Lung (tissue), 12 donors: Measurements from ENCODE around the gene ZNF467. TPM values are rescaled to one million over a fixed set of nuclear protein-coding genes. Genes with fewer than 3 reads are reported as not detected.
A peak's percentile ranks its signal among the peaks of the same experiment; 100 is the strongest.

Source experiments
- ATAC-seq: fragments of 200-7000 bp; cut with Tn5 transposase; one replicate; pipeline ENCODE4 v1.9.1; 2020; ENCODE audit warnings: moderate number of reproducible peaks; ENCODE audit not compliant: insufficient read depth, low FRiP score
- DNase-seq, 3 donors: peaks; one replicate each; pipeline ENCODE4 v3.0.0-alpha.2; 2013 to 2017
- H3K27ac ChIP-seq, 2 donors: one replicate each; pipeline ENCODE4 v1.5.1; 2013; ENCODE audit warnings: mild to moderate bottlenecking in 2 of 2, moderate library complexity in 2 of 2, control low read depth in 1 of 2, inconsistent platforms in 1 of 2, low read depth in 1 of 2, low read length in 1 of 2
- H3K27me3 ChIP-seq, 3 donors: one replicate each; pipeline ENCODE4 v1.5.1; 2013; ENCODE audit warnings: low read length in 2 of 3; ENCODE audit not compliant: control insufficient read depth in 3 of 3, insufficient read depth in 3 of 3
- H3K36me3 ChIP-seq, 4 donors: one replicate each; pipeline ENCODE4 v1.5.1; 2013; ENCODE audit warnings: low read length in 4 of 4, mild to moderate bottlenecking in 1 of 4, moderate library complexity in 1 of 4; ENCODE audit not compliant: control insufficient read depth in 4 of 4, insufficient read depth in 4 of 4
- H3K4me1 ChIP-seq, 5 donors: one replicate each; pipeline ENCODE4 v1.5.1; 2013; ENCODE audit warnings: low read length in 5 of 5, mild to moderate bottlenecking in 2 of 5, moderate library complexity in 1 of 5; ENCODE audit not compliant: control insufficient read depth in 5 of 5, insufficient read depth in 5 of 5
- H3K4me3 ChIP-seq: one replicate; pipeline ENCODE4 v1.5.1; 2013; ENCODE audit warnings: mild to moderate bottlenecking, control low read depth, moderate library complexity
- H3K9ac ChIP-seq, 2 donors: one replicate each; pipeline ENCODE4 v1.5.1; 2013; ENCODE audit warnings: low read length in 2 of 2, control low read depth in 1 of 2; ENCODE audit not compliant: insufficient read depth in 1 of 2
- H3K9me3 ChIP-seq, 4 donors: one replicate each; pipeline ENCODE4 v1.5.1; 2013; ENCODE audit warnings: low read length in 3 of 4, mild to moderate bottlenecking in 1 of 4, moderate library complexity in 1 of 4; ENCODE audit not compliant: control insufficient read depth in 4 of 4, insufficient read depth in 3 of 4
- WGBS, 2 donors: extraction: QIAGEN DNeasy Blood & Tissue Kit; methylation state at CpG; one replicate each; pipeline ENCODE4 v1.1.7; 2013; 5-methylcytosine and 5-hydroxymethylcytosine counted together
- polyA plus RNA-seq, 2 donors: library from polyadenylated mRNA; stranded (reverse); fragments of 200-250 nt; gene quantifications; one replicate each; pipeline ENCODE4 v1.2.1, GENCODE V29; 2013
- total RNA-seq, 2 donors: library from RNA; depleted of rRNA in 1 of 2; stranded (reverse); fragments of >200 nt in 1 of 2; gene quantifications; one replicate each; pipeline ENCODE4 v1.2.1, GENCODE V29; 2014 to 2021
- TF ChIP-seq, protein P1 (sequence below): IDR thresholded peaks from 2 replicates; pipeline ENCODE4 v1.5.1; 2012; ENCODE audit warnings: mild to moderate bottlenecking; ENCODE audit errors: control extremely low read depth, extremely low read depth
- donor health status: control.
- donor health status: control.
- donor health status: Bipolar disorder and iron deficiency.
- donor health status: healthy.
- donor health status: DM: yes; HTN: yes; CAD: no.

ZNF467 gene
- total and polyA plus RNA-seq, 4 donors: 9.8 to 27.2 (median 14.9) TPM

DNA sequence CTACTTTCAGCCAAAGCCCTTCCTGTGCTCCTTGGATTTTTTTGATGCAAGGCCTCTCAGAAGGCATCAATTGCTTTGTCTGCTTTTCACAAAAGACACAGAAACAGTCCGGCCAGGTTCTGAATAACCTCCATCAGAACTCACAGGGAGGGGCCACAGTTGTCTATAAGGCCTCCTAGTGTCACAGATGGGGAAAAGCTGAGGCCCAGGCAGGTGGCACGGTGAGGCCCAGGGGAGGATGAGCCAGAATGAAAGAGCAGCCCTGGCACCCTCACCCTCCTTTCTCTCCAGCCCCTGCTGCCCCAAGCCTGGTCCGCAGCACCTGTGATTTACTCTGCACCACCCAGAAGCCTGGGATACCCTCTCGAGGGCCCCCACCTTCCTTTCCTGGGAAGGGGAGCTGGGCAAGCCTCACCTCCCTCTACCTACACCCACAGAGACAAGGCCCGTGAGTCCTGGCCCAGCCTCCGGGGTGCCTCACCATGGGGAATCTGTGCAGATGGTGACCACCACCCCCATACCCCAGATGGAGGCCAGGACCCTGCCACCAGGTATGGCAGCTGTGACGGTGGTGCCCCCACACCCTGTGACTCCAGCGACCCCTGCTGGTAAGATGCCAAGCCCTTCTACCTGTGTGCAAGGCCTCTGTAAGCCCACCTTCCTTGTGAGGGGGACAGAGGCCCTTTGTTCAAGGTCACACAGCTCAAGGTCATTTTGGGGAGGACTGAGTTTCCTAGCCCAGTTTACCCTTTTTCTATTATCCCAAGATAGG, 26.2 kb upstream of the ZNF467 start:
- TF ChIP-seq, protein P1, sequence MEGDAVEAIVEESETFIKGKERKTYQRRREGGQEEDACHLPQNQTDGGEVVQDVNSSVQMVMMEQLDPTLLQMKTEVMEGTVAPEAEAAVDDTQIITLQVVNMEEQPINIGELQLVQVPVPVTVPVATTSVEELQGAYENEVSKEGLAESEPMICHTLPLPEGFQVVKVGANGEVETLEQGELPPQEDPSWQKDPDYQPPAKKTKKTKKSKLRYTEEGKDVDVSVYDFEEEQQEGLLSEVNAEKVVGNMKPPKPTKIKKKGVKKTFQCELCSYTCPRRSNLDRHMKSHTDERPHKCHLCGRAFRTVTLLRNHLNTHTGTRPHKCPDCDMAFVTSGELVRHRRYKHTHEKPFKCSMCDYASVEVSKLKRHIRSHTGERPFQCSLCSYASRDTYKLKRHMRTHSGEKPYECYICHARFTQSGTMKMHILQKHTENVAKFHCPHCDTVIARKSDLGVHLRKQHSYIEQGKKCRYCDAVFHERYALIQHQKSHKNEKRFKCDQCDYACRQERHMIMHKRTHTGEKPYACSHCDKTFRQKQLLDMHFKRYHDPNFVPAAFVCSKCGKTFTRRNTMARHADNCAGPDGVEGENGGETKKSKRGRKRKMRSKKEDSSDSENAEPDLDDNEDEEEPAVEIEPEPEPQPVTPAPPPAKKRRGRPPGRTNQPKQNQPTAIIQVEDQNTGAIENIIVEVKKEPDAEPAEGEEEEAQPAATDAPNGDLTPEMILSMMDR: peak; percentile 20
- no peaks in the 10 kb centered on the region for H3K36me3 ChIP-seq
- no peak overlapping the region for H3K9ac ChIP-seq
- no peaks in the 10 kb centered on the region for H3K9me3 ChIP-seq
- H3K27ac ChIP-seq: no peak overlapping the region
- WGBS, 2 donors: 68 to 70% methylated on average over 8 of the region's 8 CpGs
- H3K27me3 ChIP-seq: no peaks in the 10 kb centered on the region
- DNase-seq (peak in 1 of 3 donors; percentile 31), ATAC-seq (no peak)
- no peak overlapping the region for H3K4me3 ChIP-seq
- H3K4me1 ChIP-seq: no peaks in the 10 kb centered on the region

DNA sequence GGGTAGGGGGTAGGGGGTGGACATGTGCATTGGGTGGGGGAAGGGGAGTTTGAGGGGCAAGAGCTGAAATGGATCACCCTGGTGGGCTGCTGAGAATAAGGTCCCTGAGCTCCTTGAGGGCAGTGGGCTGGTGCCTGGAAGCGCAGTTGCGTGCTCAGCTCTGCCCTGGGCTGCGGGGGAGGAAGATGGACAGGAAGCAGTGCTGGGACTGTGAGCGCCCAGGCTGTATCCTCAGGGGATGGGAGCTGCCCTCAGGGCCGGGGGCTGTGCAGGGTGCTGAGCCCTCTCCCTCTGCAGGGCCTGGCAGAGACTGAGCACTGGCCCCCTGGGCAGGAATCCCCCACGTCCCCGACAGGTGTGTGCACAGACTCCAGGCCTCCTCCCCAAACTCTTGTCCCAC, 24.4 kb upstream of the ZNF467 start:
- no peak for ATAC-seq
- no peaks in the 10 kb centered on the region for H3K4me1 ChIP-seq
- no peaks in the 10 kb centered on the region for H3K9me3 ChIP-seq
- 90% methylated on average over 7 of the region's 7 CpGs for WGBS, 2 donors
- H3K36me3 ChIP-seq: no peaks in the 10 kb centered on the region
- no peak overlapping the region for H3K27ac ChIP-seq
- no peaks in the 10 kb centered on the region for H3K27me3 ChIP-seq
- TF ChIP-seq, protein P1: no peak
- no peak for DNase-seq
- H3K4me3 ChIP-seq: no peak overlapping the region
- H3K9ac ChIP-seq: no peak overlapping the region

DNA sequence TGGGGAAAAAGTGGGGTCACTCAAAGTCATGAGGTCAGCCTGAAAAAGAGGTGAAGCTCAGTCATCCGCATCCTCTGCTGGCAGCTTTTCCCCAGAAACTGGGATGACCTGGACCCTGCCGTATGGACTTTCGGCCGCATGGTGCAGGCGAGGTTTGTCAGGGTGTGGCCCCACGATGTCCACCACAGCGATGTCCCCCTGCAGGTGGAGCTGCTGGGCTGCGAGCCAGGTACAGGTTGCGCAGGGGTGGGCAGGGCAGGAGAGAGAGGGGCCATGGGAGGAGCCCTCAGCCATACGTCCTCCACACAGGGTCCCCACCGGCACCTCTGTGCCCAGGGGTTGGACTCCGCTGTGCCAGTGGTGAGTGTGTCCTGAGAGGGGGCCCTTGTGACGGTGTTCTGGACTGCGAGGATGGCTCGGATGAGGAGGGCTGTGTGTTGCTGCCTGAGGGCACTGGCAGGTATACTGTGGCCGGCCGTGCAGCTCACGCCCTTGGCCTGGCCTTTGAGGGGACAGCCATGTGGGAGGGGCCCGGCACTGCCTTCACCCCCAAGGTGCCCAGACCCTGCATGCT, 23.0 kb upstream of the ZNF467 start:
- Histone ChIP-seq H3K4me3 (no peak overlapping the region), H3K36me3 (no peaks in the 10 kb centered on the region), H3K27ac (no peak overlapping the region), H3K27me3 (no peaks in the 10 kb centered on the region), H3K9me3 (no peaks in the 10 kb centered on the region), H3K4me1 (no peaks in the 10 kb centered on the region), H3K9ac (no peak overlapping the region)
- ATAC-seq (no peak), DNase-seq (no peak)
- 95% methylated on average over 19 of the region's 19 CpGs for WGBS, 2 donors
- TF ChIP-seq, protein P1: no peak
